SK-N-SH treated with all-trans-retinoic acid at 6 μM for 48 hours (cell line): ENCODE data around the gene THAP3.

ENCODE experiments used
- ARNTL ChIP-seq: fragments of 450-650 bp; formaldehyde crosslinking; IDR thresholded peaks from 2 replicates; pipeline ENCODE4 v1.5.0; 2020; ENCODE audit warnings: low read depth, mild to moderate bottlenecking, moderate library complexity, borderline replicate concordance
- BACH2 ChIP-seq: fragments of 250-450 bp; sonication (Bioruptor Pico); IDR thresholded peaks from 2 replicates; pipeline ENCODE4 v1.9.0; 2021; ENCODE audit warnings: mild to moderate bottlenecking, borderline replicate concordance
- ESRRG ChIP-seq: fragments of 250-450 bp; sonication (Bioruptor Pico); IDR thresholded peaks from 2 replicates; pipeline ENCODE4 v1.6.1; 2021; ENCODE audit warnings: mild to moderate bottlenecking
- OSR1 ChIP-seq: fragments of 250-450 bp; sonication (Bioruptor Pico); IDR thresholded peaks from 2 replicates; pipeline ENCODE4 v1.8.0; 2022; ENCODE audit warnings: moderate library complexity, mild to moderate bottlenecking, inconsistent platforms
- PATZ1 ChIP-seq: fragments of 250-450 bp; sonication (Bioruptor Pico); IDR thresholded peaks from 2 replicates; pipeline ENCODE4 v1.8.0; 2020; ENCODE audit warnings: mild to moderate bottlenecking, moderate library complexity, borderline replicate concordance
- RARB ChIP-seq: fragments of 250-450 bp; sonication (Bioruptor Pico); IDR thresholded peaks from 2 replicates; pipeline ENCODE4 v1.8.0; 2021; ENCODE audit warnings: mild to moderate bottlenecking, moderate library complexity
- TCF4 ChIP-seq: fragments of 250-450 bp; sonication (Bioruptor Pico); IDR thresholded peaks from 2 replicates; pipeline ENCODE4 v1.8.0; 2021; ENCODE audit warnings: mild to moderate bottlenecking, moderate library complexity, borderline replicate concordance
- TOX ChIP-seq: fragments of 250-450 bp; sonication (Bioruptor Pico); IDR thresholded peaks from 2 replicates; pipeline ENCODE4 v1.8.0; 2021; ENCODE audit warnings: mild to moderate bottlenecking, moderate library complexity, borderline replicate concordance
- ZC3H10 ChIP-seq: fragments of 250-450 bp; sonication (Bioruptor Pico); IDR thresholded peaks from 2 replicates; pipeline ENCODE4 v1.5.1; 2021; ENCODE audit warnings: mild to moderate bottlenecking, moderate library complexity
- ZFP3 ChIP-seq: fragments of 250-450 bp; sonication (Bioruptor Pico); IDR thresholded peaks from 2 replicates; pipeline ENCODE4 v1.5.0; 2020; ENCODE audit warnings: mild to moderate bottlenecking, moderate library complexity
- ZNF8 ChIP-seq: fragments of 450-650 bp; formaldehyde crosslinking; IDR thresholded peaks from 2 replicates; pipeline ENCODE4 v1.5.0; 2020; ENCODE audit warnings: mild to moderate bottlenecking, moderate library complexity
- TF ChIP-seq, protein P1 (sequence below): fragments of 250-450 bp; sonication (Bioruptor Pico); IDR thresholded peaks from 2 replicates; pipeline ENCODE4 v1.5.1; 2020; ENCODE audit warnings: low read depth, mild to moderate bottlenecking, moderate library complexity

DNA sequence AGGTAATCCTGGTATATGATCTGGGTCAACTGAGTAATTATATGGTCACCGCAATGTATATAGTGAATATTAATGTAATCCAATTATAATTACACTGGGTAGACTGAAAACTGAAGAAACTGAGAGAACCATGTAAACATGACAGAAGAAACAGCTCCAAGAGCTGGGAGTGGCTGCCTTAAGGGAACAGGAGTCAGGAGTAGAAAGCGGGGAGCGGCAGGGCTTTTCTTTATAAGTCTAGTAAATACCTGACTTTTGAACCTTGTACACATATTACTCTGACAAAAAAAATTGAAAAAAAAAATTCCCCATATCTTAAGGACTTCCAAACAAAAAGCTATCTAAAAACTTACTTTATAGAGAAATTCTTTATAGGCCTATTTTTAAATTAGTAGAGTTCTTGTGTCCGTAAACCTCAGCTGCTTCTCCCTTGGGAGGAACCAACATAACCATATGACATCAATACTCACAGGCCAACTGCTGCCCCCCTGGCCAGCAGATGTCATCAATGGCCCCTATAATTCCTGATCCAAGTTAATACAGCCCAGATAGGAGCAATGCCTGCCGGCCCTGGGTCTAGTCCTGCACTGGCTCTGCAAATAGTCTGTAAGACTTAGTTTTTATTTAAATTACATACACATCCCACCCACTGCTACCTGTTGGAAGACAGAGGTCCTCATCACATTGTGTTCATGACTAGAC is 33.8 kb downstream of the THAP3 start:
- no peak for TF ChIP-seq OSR1 (CRISPR knock-in tag)
- TF ChIP-seq, protein P1, sequence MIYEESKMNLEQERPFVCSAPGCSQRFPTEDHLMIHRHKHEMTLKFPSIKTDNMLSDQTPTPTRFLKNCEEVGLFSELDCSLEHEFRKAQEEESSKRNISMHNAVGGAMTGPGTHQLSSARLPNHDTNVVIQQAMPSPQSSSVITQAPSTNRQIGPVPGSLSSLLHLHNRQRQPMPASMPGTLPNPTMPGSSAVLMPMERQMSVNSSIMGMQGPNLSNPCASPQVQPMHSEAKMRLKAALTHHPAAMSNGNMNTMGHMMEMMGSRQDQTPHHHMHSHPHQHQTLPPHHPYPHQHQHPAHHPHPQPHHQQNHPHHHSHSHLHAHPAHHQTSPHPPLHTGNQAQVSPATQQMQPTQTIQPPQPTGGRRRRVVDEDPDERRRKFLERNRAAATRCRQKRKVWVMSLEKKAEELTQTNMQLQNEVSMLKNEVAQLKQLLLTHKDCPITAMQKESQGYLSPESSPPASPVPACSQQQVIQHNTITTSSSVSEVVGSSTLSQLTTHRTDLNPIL (CRISPR knock-in tag): no peak
- no peak for TF ChIP-seq ARNTL (CRISPR knock-in tag)
- no peak for TF ChIP-seq ZFP3
- no peak for TF ChIP-seq BACH2 (CRISPR knock-in tag)
- no peak for TF ChIP-seq TOX
- no peak for TF ChIP-seq PATZ1 (CRISPR knock-in tag)
- no peak for TF ChIP-seq ZNF8 (CRISPR knock-in tag)
- no peak for TF ChIP-seq RARB
- TF ChIP-seq TCF4 (CRISPR knock-in tag): no peak
- TF ChIP-seq ESRRG (CRISPR knock-in tag): no peak
- no peak for TF ChIP-seq ZC3H10 (CRISPR knock-in tag)
